HEK293T (cell line): Measurements from ENCODE around the gene KCNE3.
"Not testable (repeated sequence)": the region's sequence is repeated elsewhere in the genome, so short reads cannot be mapped to it uniquely, and the experiment has no call there.

Source experiments
- CTCF ChIA-PET: fragments of 350-600 bp; formaldehyde crosslinking; extraction: SDS; loops from one replicate; lab custom pipeline; 2021; ENCODE audit warnings: antibody characterized with exemption, inconsistent platforms; lab: Yijun Ruan, JAX
- POLR2A ChIA-PET: fragments of 350-600 bp; formaldehyde crosslinking; extraction: SDS; loops from one replicate; lab custom pipeline; 2020; ENCODE audit warnings: antibody characterized with exemption, inconsistent platforms; lab: Yijun Ruan, JAX
- DNase-seq: peaks from one replicate; pipeline ENCODE4 v3.0.0; 2012; ENCODE audit warnings: mixed read lengths; ENCODE audit errors: extremely low spot score
- ARNT ChIP-seq: fragments of 450-650 bp; IDR thresholded peaks from 2 replicates; pipeline ENCODE4 v1.6.1; 2017; ENCODE audit warnings: mild to moderate bottlenecking
- BHLHE40 ChIP-seq: fragments of 450-650 bp; IDR thresholded peaks from 2 replicates; pipeline ENCODE4 v1.6.1; 2016; ENCODE audit warnings: mild to moderate bottlenecking, moderate library complexity, borderline replicate concordance
- CTBP1 ChIP-seq: fragments of 450-650 bp; IDR thresholded peaks from 2 replicates; pipeline ENCODE4 v1.6.1; 2016; ENCODE audit warnings: borderline replicate concordance
- ELF4 ChIP-seq: fragments of 450-650 bp; IDR thresholded peaks from 2 replicates; pipeline ENCODE4 v1.6.1; 2017; ENCODE audit warnings: antibody characterized with exemption
- FOXA1 ChIP-seq: fragments of 450-650 bp; IDR thresholded peaks from 2 replicates; pipeline ENCODE4 v1.6.1; 2016; ENCODE audit warnings: mild to moderate bottlenecking
- FOXK2 ChIP-seq: fragments of 450-650 bp; IDR thresholded peaks from 2 replicates; pipeline ENCODE4 v1.6.1; 2016; ENCODE audit warnings: mild to moderate bottlenecking
- FOXM1 ChIP-seq: fragments of 450-650 bp; IDR thresholded peaks from 2 replicates; pipeline ENCODE4 v1.6.1; 2017; ENCODE audit warnings: mild to moderate bottlenecking, borderline replicate concordance
- HDGF ChIP-seq: fragments of 450-650 bp; IDR thresholded peaks from 2 replicates; pipeline ENCODE4 v1.6.1; 2017; ENCODE audit warnings: antibody characterized with exemption, borderline replicate concordance
- L3MBTL2 ChIP-seq: fragments of 450-650 bp; conservative IDR thresholded peaks from 2 replicates; pipeline ENCODE4 v1.6.1; 2016; ENCODE audit warnings: mild to moderate bottlenecking
- LEF1 ChIP-seq: fragments of 450-650 bp; IDR thresholded peaks from 2 replicates; pipeline ENCODE4 v1.6.1; 2017; ENCODE audit warnings: mild to moderate bottlenecking, borderline replicate concordance
- NFRKB ChIP-seq: fragments of 450-650 bp; IDR thresholded peaks from 2 replicates; pipeline ENCODE4 v1.6.1; 2016; ENCODE audit warnings: mild to moderate bottlenecking, moderate library complexity
- PKNOX1 ChIP-seq: fragments of 450-650 bp; IDR thresholded peaks from 2 replicates; pipeline ENCODE4 v1.6.1; 2016
- SP1 ChIP-seq: fragments of 450-650 bp; IDR thresholded peaks from 2 replicates; pipeline ENCODE4 v1.6.1; 2017
- SUZ12 ChIP-seq: fragments of 450-650 bp; IDR thresholded peaks from 2 replicates; pipeline ENCODE4 v1.6.1; 2016; ENCODE audit warnings: mild to moderate bottlenecking
- TARDBP ChIP-seq: fragments of 450-650 bp; IDR thresholded peaks from 2 replicates; pipeline ENCODE4 v1.6.1; 2016
- ZNF384 ChIP-seq: fragments of 450-650 bp; IDR thresholded peaks from 2 replicates; pipeline ENCODE4 v1.6.1; 2016

KCNE3 gene

DNA sequence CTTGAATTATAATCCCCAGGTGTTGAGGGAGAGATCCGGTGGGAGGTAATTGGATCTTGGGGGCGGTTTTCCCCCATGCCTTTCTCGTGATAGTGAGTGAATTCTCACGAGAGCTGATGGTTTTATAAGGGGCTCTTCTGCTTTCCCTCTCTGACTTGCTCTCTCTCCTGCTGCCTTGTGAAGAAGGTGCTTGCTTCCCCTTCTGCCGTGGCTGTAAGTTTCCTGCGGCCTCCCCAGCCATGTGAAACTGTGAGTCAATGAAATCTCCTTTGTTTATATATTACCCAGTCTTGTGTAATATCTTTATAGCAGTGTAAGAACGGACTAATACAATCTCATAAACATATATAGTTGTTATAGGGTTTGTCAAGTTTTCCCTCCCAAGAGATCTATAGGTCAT, 32.8 kb downstream of the KCNE3 start:
- DNase-seq: no peak
- TF ChIP-seq ZNF384 (no peak), CTBP1 (no peak), LEF1 (no peak), L3MBTL2 (no peak), NFRKB (no peak), TARDBP (no peak), SUZ12 (no peak), HDGF (no peak)
- CTCF ChIA-PET: no interaction called here
- POLR2A ChIA-PET: no interaction called here

DNA sequence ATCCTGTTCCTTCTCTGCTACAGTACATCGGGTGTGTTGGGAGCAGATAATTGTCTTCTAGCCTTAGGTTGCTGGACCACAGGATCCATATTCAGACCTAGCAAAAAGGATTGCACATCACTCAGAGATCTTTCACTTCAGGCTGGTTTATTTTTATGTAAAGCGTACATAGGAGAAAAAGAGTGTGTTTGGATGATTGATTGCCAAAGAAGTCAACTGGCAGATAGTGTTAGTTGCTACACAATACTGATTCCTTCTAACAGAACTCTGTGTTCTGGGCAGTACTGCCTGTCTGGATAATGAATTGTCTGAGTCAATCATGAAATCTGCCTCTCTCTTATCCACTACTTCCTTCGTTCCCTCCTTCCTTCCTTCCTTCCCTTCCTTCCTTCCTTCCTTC, 38.1 kb downstream of the KCNE3 start:
- ChIA-PET CTCF (no interaction called here), POLR2A (no interaction called here)
- DNase-seq: no peak
- no peak for TF ChIP-seq SP1
- no peak for TF ChIP-seq ARNT
- no peak for TF ChIP-seq LEF1
- no peak for TF ChIP-seq FOXM1
- no peak for TF ChIP-seq CTBP1
- TF ChIP-seq HDGF: no peak
- no peak for TF ChIP-seq FOXA1
- TF ChIP-seq ELF4: no peak
- no peak for TF ChIP-seq ZNF384
- no peak for TF ChIP-seq NFRKB
- no peak for TF ChIP-seq BHLHE40
- TF ChIP-seq FOXK2: no peak
- no peak for TF ChIP-seq TARDBP
- no peak for TF ChIP-seq L3MBTL2
- no peak for TF ChIP-seq PKNOX1
- TF ChIP-seq SUZ12: no peak

- POLR2A ChIA-PET: interaction anchor here (1.2 kb wide), 1 partner anchor 29 kb away, joined by 3 read pairs; the partner anchor contains the start of gene PGM2L1
- TF ChIP-seq FOXK2 (no peak), FOXA1 (no peak)
- CTCF ChIA-PET: no interaction called here
- no peak for DNase-seq
Measured at GRCh38 chr11:74427384-74427886, 39.9 kb downstream of the KCNE3 start.

GRCh38 chr11:74425100-74425499, 42.2 kb downstream of the KCNE3 start:
- no peak for DNase-seq
- no peak for TF ChIP-seq FOXM1
- no peak for TF ChIP-seq NFRKB
- no peak for TF ChIP-seq SP1
- no peak for TF ChIP-seq BHLHE40
- no peak for TF ChIP-seq SUZ12
- TF ChIP-seq L3MBTL2: no peak
- TF ChIP-seq PKNOX1: no peak
- no peak for TF ChIP-seq HDGF
- no peak for TF ChIP-seq FOXA1
- TF ChIP-seq ARNT: no peak
- TF ChIP-seq FOXK2: no peak
- no peak for TF ChIP-seq ZNF384
- TF ChIP-seq LEF1: no peak
- ChIA-PET POLR2A (no interaction called here), CTCF (no interaction called here)

- peak; percentile 14 for DNase-seq
- CTCF ChIA-PET: interaction anchor here (0.6 kb wide), 1 partner anchor 8 kb away, joined by 4 read pairs; no protein-coding TSS in a partner anchor
- POLR2A ChIA-PET: interaction anchor here (0.8 kb wide), 1 partner anchor 20 kb away, joined by 5 read pairs; the partner anchor contains the start of gene PGM2L1
- TF ChIP-seq SUZ12: no peak
- TF ChIP-seq PKNOX1: peak; percentile 44; the same call in 1 of the 2 replicates
- no peak for TF ChIP-seq CTBP1
- TF ChIP-seq ARNT: no peak
- no peak for TF ChIP-seq NFRKB
- no peak for TF ChIP-seq HDGF
- TF ChIP-seq ELF4: no peak
- no peak for TF ChIP-seq FOXM1
Measured at GRCh38 chr11:74418509-74418895, 48.8 kb downstream of the KCNE3 start.

DNA sequence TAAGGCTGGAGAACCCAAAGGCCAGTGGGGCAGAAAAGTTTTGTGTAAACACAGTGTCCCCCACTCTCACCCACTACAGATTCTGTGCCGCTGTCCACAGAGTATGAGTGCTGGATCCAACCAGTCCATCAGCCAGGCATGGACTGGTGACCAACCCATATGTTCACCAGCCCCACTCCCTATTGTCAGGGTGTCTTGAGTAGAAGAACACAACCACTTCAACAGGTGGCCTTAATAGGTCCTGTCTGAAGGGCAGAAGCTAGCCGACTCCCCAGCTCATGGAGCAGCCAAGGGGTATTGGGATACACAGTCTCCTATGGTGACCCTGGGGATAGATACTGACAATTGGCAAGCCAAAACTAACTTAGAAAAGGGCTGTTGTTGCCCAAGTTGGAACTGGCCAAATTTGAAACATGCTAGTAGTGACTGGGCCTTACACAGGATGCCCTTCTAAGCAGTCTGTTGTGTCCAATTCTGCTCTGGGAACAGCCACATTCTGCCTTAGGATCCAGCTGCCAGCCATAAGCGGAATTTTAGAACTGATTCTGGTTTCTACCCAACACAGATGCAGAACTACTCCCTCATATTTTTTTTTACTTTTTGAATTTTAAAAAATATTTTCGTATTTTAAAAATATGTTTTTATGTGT, 49.4 kb downstream of the KCNE3 start:
- ChIA-PET POLR2A (interaction anchor here (1.1 kb wide), 1 partner anchor 20 kb away, joined by 6 read pairs; the partner anchor contains the start of gene PGM2L1), CTCF (no interaction called here)
- DNase-seq: no peak
- TF ChIP-seq L3MBTL2: no peak
- TF ChIP-seq SP1: no peak

DNA sequence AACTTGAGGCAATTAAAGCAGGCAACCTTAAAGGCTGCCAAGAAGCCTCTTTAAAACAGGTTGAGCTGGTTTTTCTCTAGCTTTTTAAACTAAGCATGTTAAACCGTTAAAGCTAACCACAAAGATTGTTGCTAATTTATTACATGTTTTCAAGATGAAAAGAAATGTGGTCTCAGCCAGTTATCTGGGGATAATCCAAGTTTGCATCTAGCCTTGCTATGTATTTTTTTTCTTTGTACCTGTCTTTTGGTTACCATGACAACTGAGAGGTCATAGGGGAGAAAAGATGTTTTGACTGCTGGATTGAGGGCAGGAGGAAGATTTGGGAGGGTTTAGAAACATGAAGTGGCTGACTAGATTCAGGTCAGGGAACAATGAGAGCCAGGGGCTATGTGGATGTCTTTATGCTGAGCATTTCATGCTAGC, 50.0 kb downstream of the KCNE3 start:
- ChIA-PET CTCF (no interaction called here), POLR2A (interaction anchor here (1.1 kb wide), 1 partner anchor 19 kb away, joined by 6 read pairs; the partner anchor contains the start of gene PGM2L1)
- TF ChIP-seq ARNT: no peak
- no peak for TF ChIP-seq FOXM1
- TF ChIP-seq FOXA1: no peak
- no peak for TF ChIP-seq SUZ12
- TF ChIP-seq ELF4: no peak
- TF ChIP-seq CTBP1: no peak
- no peak for TF ChIP-seq HDGF
- no peak for TF ChIP-seq NFRKB
- TF ChIP-seq SP1: no peak
- no peak for TF ChIP-seq TARDBP
- TF ChIP-seq BHLHE40: no peak
- TF ChIP-seq L3MBTL2: no peak
- no peak for TF ChIP-seq PKNOX1
- TF ChIP-seq LEF1: no peak
- no peak for TF ChIP-seq FOXK2
- no peak for TF ChIP-seq ZNF384
- no peak for DNase-seq

DNA sequence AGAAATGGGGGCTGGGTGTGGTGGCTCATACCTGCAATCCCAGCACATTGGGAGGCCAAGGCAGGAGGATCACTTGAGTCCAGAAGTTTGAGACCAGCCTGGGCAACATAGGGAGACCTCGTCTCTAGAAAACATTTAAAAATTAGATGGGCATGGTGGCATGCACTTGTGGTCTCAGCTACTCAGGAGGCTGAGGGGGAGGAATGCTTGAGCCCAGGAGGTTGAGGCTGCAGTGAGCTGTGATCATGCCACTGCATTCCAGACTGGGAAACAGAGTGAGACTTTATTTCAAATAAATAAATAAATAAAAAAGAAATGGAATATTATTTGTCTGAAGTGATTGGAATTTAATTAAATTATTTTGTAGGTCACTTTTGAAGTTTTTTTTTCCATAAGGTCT, 50.4 kb downstream of the KCNE3 start:
- POLR2A ChIA-PET: interaction anchor here (1.1 kb wide), 1 partner anchor 19 kb away, joined by 6 read pairs; the partner anchor contains the start of gene PGM2L1
- CTCF ChIA-PET, DNase-seq: not testable (repeated sequence)
